ENCODE data around the gene CYTL1. TPM values are rescaled to one million over a fixed set of nuclear protein-coding genes. Genes with fewer than 3 reads are reported as not detected.

CYTL1 gene
- total RNA-seq, 1 donor from 2014 or later = 2.0 TPM

- H3K27me3 ChIP-seq = no peaks in the 10 kb centered on the region
- H3K36me3 ChIP-seq = no peaks in the 10 kb centered on the region
- peaks cover 12% of the 10 kb centered on the region for H3K4me1 ChIP-seq
- intact Hi-C loops (cut with DNase I) = loop anchor here (10.0 kb wide), 1 partner anchor 160 kb away; no protein-coding TSS in a partner anchor
- H3K27ac ChIP-seq = no peak overlapping the region
- H3K9me3 ChIP-seq = no peaks in the 10 kb centered on the region
- H3K4me3 ChIP-seq = no peak overlapping the region
- TF ChIP-seq POLR2AphosphoS5 (IDR thresholded peaks at IDR 0.05; ENCODE audit: insufficient read depth in 1 of 2, low read depth in 1 of 2) = no peak
- no peak for TF ChIP-seq CTCF (IDR thresholded peaks at IDR 0.05)
- no peak for TF ChIP-seq POLR2A (IDR thresholded peaks at IDR 0.05)
- peak in 1 of 2 donors; percentile 58 for DNase-seq (ENCODE audit: extremely low spot score in 2 of 2)
Observed at GRCh38 chr4:4985036-4985435, 34.2 kb downstream of the CYTL1 start.

GRCh38 chr4:4984186-4984585, 35.1 kb downstream of the CYTL1 start:
- TF ChIP-seq CTCF (IDR thresholded peaks at IDR 0.05) (no peak), POLR2AphosphoS5 (IDR thresholded peaks at IDR 0.05; ENCODE audit: insufficient read depth in 1 of 2, low read depth in 1 of 2) (no peak), POLR2A (IDR thresholded peaks at IDR 0.05) (no peak)

GRCh38 chr4:4981827-4982226, 37.4 kb downstream of the CYTL1 start:
- Histone ChIP-seq H3K4me1 (peaks cover 19% of the 10 kb centered on the region), H3K36me3 (no peaks in the 10 kb centered on the region), H3K27ac (peak overlapping the region; percentile 6), H3K4me3 (no peak overlapping the region), H3K27me3 (no peaks in the 10 kb centered on the region), H3K9me3 (no peaks in the 10 kb centered on the region)
- intact Hi-C loops (cut with DNase I) = loop anchor here (10.0 kb wide), 1 partner anchor 163 kb away; no protein-coding TSS in a partner anchor
- DNase-seq (ENCODE audit: extremely low spot score in 2 of 2) = peak in 1 of 2 donors; percentile 88
- TF ChIP-seq POLR2A (IDR thresholded peaks at IDR 0.05) (no peak), POLR2AphosphoS5 (IDR thresholded peaks at IDR 0.05; ENCODE audit: insufficient read depth in 1 of 2, low read depth in 1 of 2) (no peak), CTCF (IDR thresholded peaks at IDR 0.05) (no peak)

More at GRCh38 chr4:4984186-4984585, 35.1 kb downstream of the CYTL1 start:
- no peaks in the 10 kb centered on the region for H3K36me3 ChIP-seq
- H3K4me3 ChIP-seq = no peak overlapping the region
- DNase-seq (ENCODE audit: extremely low spot score in 2 of 2) = peak in 1 of 2 donors; percentile 49
- intact Hi-C loops (cut with DNase I) = loop anchor here (10.0 kb wide), 1 partner anchor 161 kb away; no protein-coding TSS in a partner anchor
- H3K9me3 ChIP-seq = no peaks in the 10 kb centered on the region
- H3K27me3 ChIP-seq = no peaks in the 10 kb centered on the region
- H3K27ac ChIP-seq = no peak overlapping the region
- H3K4me1 ChIP-seq = peaks cover 19% of the 10 kb centered on the region

- TF ChIP-seq POLR2AphosphoS5 (IDR thresholded peaks at IDR 0.05; ENCODE audit: insufficient read depth in 1 of 2, low read depth in 1 of 2) (no peak), POLR2A (IDR thresholded peaks at IDR 0.05) (no peak), CTCF (IDR thresholded peaks at IDR 0.05) (no peak)
- no peaks in the 10 kb centered on the region for H3K27me3 ChIP-seq
- no peaks in the 10 kb centered on the region for H3K36me3 ChIP-seq
- peak in 1 of 2 donors; percentile 64 for DNase-seq (ENCODE audit: extremely low spot score in 2 of 2)
- H3K9me3 ChIP-seq = no peaks in the 10 kb centered on the region
- H3K4me3 ChIP-seq = no peak overlapping the region
- intact Hi-C loops (cut with DNase I) = loop anchor here (10.0 kb wide), 1 partner anchor 163 kb away; no protein-coding TSS in a partner anchor
- peaks cover 19% of the 10 kb centered on the region for H3K4me1 ChIP-seq
- peak overlapping the region; percentile 6 for H3K27ac ChIP-seq
Observed at GRCh38 chr4:4981427-4981826, 37.8 kb downstream of the CYTL1 start.

GRCh38 chr4:4980621-4981230, 38.5 kb downstream of the CYTL1 start:
- Histone ChIP-seq H3K27ac (no peak overlapping the region), H3K9me3 (no peaks in the 10 kb centered on the region), H3K4me3 (no peak overlapping the region), H3K27me3 (no peaks in the 10 kb centered on the region), H3K4me1 (peaks cover 19% of the 10 kb centered on the region), H3K36me3 (no peaks in the 10 kb centered on the region)
- DNase-seq (ENCODE audit: extremely low spot score in 2 of 2) = peak in 1 of 2 donors; percentile 43
- TF ChIP-seq CTCF (IDR thresholded peaks at IDR 0.05) (no peak), POLR2A (IDR thresholded peaks at IDR 0.05) (no peak), POLR2AphosphoS5 (IDR thresholded peaks at IDR 0.05; ENCODE audit: insufficient read depth in 1 of 2, low read depth in 1 of 2) (peak in 1 of 2 donors; percentile 3)
- intact Hi-C loops (cut with DNase I) = loop anchor here (10.0 kb wide), 1 partner anchor 164 kb away; no protein-coding TSS in a partner anchor

All from vagina (tissue), 2 donors.